Neural cell (in vitro differentiated cells): ENCODE results near the gene CFAP161. TPM values are rescaled to one million over a fixed set of nuclear protein-coding genes. Genes with fewer than 3 reads are reported as not detected.

Source experiments
- H2AFZ ChIP-seq: fragments of 200-600, 300-800 bp; sonication (generic), shearing (Covaris generic); 2 replicates; pipeline ENCODE4 v1.6.0; 2014; ENCODE audit warnings: low read depth, mild to moderate bottlenecking, antibody characterized with exemption, low read length, moderate library complexity
- H3F3A ChIP-seq: fragments of 200-600 bp; shearing (Covaris generic); 2 replicates; pipeline ENCODE4 v1.6.1; 2016; ENCODE audit warnings: mild to moderate bottlenecking, moderate library complexity, mixed read lengths, antibody characterized with exemption, low read length; ENCODE audit not compliant: insufficient read depth, poor library complexity, severe bottlenecking
- H3K27ac ChIP-seq: fragments of 200-600, 300-800 bp; sonication (generic), shearing (Covaris generic); 2 replicates; pipeline ENCODE4 v1.5.1; 2014; ENCODE audit warnings: mild to moderate bottlenecking, low read length, moderate library complexity
- H3K27me3 ChIP-seq: fragments of 300-800, 200-600 bp; sonication (generic), shearing (Covaris generic); 2 replicates; pipeline ENCODE4 v1.6.0; 2014; ENCODE audit warnings: mild to moderate bottlenecking, low read depth, low read length, moderate library complexity; ENCODE audit not compliant: insufficient read depth
- H3K36me3 ChIP-seq: fragments of 300-800, 200-600 bp; sonication (generic), shearing (Covaris generic); 2 replicates; pipeline ENCODE4 v1.5.1; 2014; ENCODE audit warnings: mild to moderate bottlenecking, antibody characterized with exemption, low read length, moderate library complexity; ENCODE audit not compliant: insufficient read depth
- H3K4me2 ChIP-seq: fragments of 300-800, 200-600 bp; sonication (generic), shearing (Covaris generic); 2 replicates; pipeline ENCODE4 v1.6.0; 2014; ENCODE audit warnings: mild to moderate bottlenecking, low read length
- H3K4me3 ChIP-seq: fragments of 300-800, 200-600 bp; sonication (generic), shearing (Covaris generic); 2 replicates; pipeline ENCODE4 v1.5.1; 2014; ENCODE audit warnings: mild to moderate bottlenecking, low read length, moderate library complexity
- H3K79me2 ChIP-seq: fragments of 200-600 bp; shearing (Covaris generic); replicated peaks from 2 replicates; pipeline ENCODE4 v1.6.0; 2014; ENCODE audit warnings: mild to moderate bottlenecking, low read length, moderate library complexity; ENCODE audit not compliant: insufficient read depth
- H3K9ac ChIP-seq: fragments of 300-800, 200-600 bp; sonication (generic), shearing (Covaris generic); 2 replicates; pipeline ENCODE4 v1.6.1; 2016; ENCODE audit warnings: mild to moderate bottlenecking, low read length, mixed read lengths
- H3K9me2 ChIP-seq: fragments of 200-600 bp; shearing (Covaris generic); 2 replicates; pipeline ENCODE4 v1.6.1; 2016; ENCODE audit warnings: mild to moderate bottlenecking, low read length, mixed read lengths; ENCODE audit not compliant: insufficient read depth
- H3K9me3 ChIP-seq: fragments of 200-600, 300-800 bp; sonication (generic), shearing (Covaris generic); 2 replicates; pipeline ENCODE4 v1.6.1; 2016; ENCODE audit warnings: mild to moderate bottlenecking, mixed run types, low read length, moderate library complexity, mixed read lengths
- H4K20me1 ChIP-seq: fragments of 200-600 bp; shearing (Covaris generic); 2 replicates; pipeline ENCODE4 v1.6.1; 2016; ENCODE audit warnings: mild to moderate bottlenecking, mixed run types; ENCODE audit not compliant: insufficient read depth
- EP300 ChIP-seq: fragments of 450-650 bp; conservative IDR thresholded peaks from 2 replicates; pipeline ENCODE4 v1.6.1; 2014; ENCODE audit warnings: antibody characterized with exemption, mild to moderate bottlenecking, moderate library complexity; ENCODE audit not compliant: poor library complexity, severe bottlenecking
- EZH2 ChIP-seq: fragments of 200-600, 300-800 bp; shearing (Covaris generic), sonication (generic); IDR thresholded peaks from 2 replicates; pipeline ENCODE4 v1.6.1; 2014; ENCODE audit warnings: antibody characterized with exemption, low read length, borderline replicate concordance, mild to moderate bottlenecking; ENCODE audit not compliant: insufficient read depth, poor library complexity, severe bottlenecking
- MXI1 ChIP-seq: fragments of 450-650 bp; conservative IDR thresholded peaks from 2 replicates; pipeline ENCODE4 v1.6.1; 2014; ENCODE audit warnings: antibody characterized with exemption, mild to moderate bottlenecking; ENCODE audit not compliant: poor library complexity, severe bottlenecking
- POLR2AphosphoS5 ChIP-seq: IDR thresholded peaks from 2 replicates; pipeline ENCODE4 v1.6.1; 2012
- RAD21 ChIP-seq: fragments of 450-650 bp; conservative IDR thresholded peaks from 2 replicates; pipeline ENCODE4 v1.6.1; 2014; ENCODE audit warnings: antibody characterized with exemption, mild to moderate bottlenecking, moderate library complexity
- SMC3 ChIP-seq: fragments of 450-650 bp; conservative IDR thresholded peaks from 2 replicates; pipeline ENCODE4 v1.6.1; 2014; ENCODE audit warnings: antibody characterized with exemption, mild to moderate bottlenecking, moderate library complexity; ENCODE audit not compliant: poor library complexity
- TAF1 ChIP-seq: IDR thresholded peaks from 2 replicates; pipeline ENCODE4 v1.6.1; 2012; ENCODE audit warnings: low read depth
- polyA plus RNA-seq: library from polyadenylated mRNA; depleted of rRNA; stranded (reverse); fragments of >200 nt; gene quantifications from 2 replicates; pipeline ENCODE4 v1.2.3, GENCODE V29; 2014
- TF ChIP-seq, protein P1 (sequence below): fragments of 450-650 bp; IDR thresholded peaks from 2 replicates; pipeline ENCODE4 v1.5.1; 2014; ENCODE audit warnings: antibody characterized with exemption, mild to moderate bottlenecking, moderate library complexity; ENCODE audit not compliant: poor library complexity, severe bottlenecking
- TF ChIP-seq, protein P2 (sequence below): IDR thresholded peaks from 2 replicates; pipeline ENCODE4 v1.6.1; 2012; ENCODE audit warnings: borderline replicate concordance

CFAP161 gene
- polyA plus RNA-seq, 1 donor from 2014 or later = not detected

DNA sequence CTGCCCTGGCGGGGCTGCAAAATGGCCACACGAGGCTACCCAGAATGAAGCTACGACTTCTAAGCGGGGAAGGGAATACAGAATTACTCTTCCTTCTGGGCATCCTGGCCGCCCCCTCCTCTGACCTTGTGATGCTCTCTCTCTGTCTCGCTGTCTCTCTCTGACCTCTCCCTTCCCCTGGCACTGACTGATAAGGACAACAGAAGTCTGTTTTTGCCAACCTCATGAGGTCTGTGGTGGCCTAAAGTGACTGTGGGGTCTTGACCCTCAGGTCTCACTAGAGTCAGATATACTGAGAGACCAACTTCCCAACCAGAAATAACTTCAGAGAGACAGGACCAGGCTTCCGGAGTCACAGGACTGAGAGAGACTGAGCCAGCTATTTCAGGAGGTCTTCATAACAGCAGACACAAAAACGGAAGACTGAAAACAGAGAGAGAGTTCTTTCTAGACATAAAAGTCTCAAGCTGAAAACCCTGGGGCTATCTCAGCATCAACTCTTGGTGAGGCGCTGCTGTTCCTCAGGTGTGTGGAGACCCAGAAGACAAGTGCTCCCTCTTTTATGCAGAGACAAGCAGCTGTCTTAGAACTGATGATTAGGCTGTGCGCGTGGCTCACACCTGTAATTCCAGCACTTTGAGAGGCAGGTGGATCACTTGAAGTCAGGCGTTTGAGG, 38.2 kb upstream of the CFAP161 start:
- Histone ChIP-seq H3K27me3 (no peaks in the 10 kb centered on the region), H3K9ac (no peak overlapping the region), H3K4me2 (no peak overlapping the region), H2AFZ (no peak overlapping the region), H3K79me2 (no peaks in the 10 kb centered on the region), H3F3A (no peaks in the 10 kb centered on the region), H3K4me3 (no peak overlapping the region), H3K9me3 (no peaks in the 10 kb centered on the region), H4K20me1 (no peaks in the 10 kb centered on the region), H3K36me3 (no peaks in the 10 kb centered on the region), H3K27ac (no peak overlapping the region), H3K9me2 (no peaks in the 10 kb centered on the region)
- TF ChIP-seq TAF1 (no peak), RAD21 (no peak), EZH2 (no peak)
- TF ChIP-seq, protein P1, sequence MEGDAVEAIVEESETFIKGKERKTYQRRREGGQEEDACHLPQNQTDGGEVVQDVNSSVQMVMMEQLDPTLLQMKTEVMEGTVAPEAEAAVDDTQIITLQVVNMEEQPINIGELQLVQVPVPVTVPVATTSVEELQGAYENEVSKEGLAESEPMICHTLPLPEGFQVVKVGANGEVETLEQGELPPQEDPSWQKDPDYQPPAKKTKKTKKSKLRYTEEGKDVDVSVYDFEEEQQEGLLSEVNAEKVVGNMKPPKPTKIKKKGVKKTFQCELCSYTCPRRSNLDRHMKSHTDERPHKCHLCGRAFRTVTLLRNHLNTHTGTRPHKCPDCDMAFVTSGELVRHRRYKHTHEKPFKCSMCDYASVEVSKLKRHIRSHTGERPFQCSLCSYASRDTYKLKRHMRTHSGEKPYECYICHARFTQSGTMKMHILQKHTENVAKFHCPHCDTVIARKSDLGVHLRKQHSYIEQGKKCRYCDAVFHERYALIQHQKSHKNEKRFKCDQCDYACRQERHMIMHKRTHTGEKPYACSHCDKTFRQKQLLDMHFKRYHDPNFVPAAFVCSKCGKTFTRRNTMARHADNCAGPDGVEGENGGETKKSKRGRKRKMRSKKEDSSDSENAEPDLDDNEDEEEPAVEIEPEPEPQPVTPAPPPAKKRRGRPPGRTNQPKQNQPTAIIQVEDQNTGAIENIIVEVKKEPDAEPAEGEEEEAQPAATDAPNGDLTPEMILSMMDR = no peak
- TF ChIP-seq, protein P2, sequence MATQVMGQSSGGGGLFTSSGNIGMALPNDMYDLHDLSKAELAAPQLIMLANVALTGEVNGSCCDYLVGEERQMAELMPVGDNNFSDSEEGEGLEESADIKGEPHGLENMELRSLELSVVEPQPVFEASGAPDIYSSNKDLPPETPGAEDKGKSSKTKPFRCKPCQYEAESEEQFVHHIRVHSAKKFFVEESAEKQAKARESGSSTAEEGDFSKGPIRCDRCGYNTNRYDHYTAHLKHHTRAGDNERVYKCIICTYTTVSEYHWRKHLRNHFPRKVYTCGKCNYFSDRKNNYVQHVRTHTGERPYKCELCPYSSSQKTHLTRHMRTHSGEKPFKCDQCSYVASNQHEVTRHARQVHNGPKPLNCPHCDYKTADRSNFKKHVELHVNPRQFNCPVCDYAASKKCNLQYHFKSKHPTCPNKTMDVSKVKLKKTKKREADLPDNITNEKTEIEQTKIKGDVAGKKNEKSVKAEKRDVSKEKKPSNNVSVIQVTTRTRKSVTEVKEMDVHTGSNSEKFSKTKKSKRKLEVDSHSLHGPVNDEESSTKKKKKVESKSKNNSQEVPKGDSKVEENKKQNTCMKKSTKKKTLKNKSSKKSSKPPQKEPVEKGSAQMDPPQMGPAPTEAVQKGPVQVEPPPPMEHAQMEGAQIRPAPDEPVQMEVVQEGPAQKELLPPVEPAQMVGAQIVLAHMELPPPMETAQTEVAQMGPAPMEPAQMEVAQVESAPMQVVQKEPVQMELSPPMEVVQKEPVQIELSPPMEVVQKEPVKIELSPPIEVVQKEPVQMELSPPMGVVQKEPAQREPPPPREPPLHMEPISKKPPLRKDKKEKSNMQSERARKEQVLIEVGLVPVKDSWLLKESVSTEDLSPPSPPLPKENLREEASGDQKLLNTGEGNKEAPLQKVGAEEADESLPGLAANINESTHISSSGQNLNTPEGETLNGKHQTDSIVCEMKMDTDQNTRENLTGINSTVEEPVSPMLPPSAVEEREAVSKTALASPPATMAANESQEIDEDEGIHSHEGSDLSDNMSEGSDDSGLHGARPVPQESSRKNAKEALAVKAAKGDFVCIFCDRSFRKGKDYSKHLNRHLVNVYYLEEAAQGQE = no peak

DNA sequence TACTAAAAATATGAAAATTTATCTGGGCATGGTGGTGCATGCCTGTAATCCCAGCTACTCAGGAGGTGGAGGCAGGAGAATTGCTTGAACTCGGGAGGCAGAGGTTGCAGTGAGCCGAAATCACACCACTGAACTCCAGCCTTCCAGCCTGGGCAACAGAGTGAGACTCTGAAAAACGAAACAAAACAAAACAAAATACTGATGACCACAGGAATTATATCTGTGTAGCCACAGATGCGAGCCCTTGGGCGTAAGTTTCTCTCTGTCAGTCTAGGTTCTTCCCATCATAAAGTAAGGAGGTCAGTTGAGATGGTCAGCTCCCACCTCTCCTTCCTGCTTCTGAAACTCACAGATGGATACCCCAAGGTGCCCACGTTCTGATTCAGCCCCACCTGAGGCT, 37.7 kb upstream of the CFAP161 start:
- H3K36me3 ChIP-seq = no peaks in the 10 kb centered on the region
- H3K27me3 ChIP-seq = no peaks in the 10 kb centered on the region
- no peak overlapping the region for H3K4me2 ChIP-seq
- H4K20me1 ChIP-seq = no peaks in the 10 kb centered on the region
- no peak overlapping the region for H3K9ac ChIP-seq
- H3K4me3 ChIP-seq = no peak overlapping the region
- H2AFZ ChIP-seq = no peak overlapping the region
- TF ChIP-seq TAF1 (no peak), POLR2AphosphoS5 (no peak), EZH2 (no peak), MXI1 (no peak), SMC3 (no peak), RAD21 (no peak), EP300 (no peak)
- TF ChIP-seq, protein P2 = no peak
- TF ChIP-seq, protein P1 = no peak
- H3F3A ChIP-seq = no peaks in the 10 kb centered on the region
- no peaks in the 10 kb centered on the region for H3K9me3 ChIP-seq
- no peaks in the 10 kb centered on the region for H3K9me2 ChIP-seq
- no peak overlapping the region for H3K27ac ChIP-seq
- H3K79me2 ChIP-seq = no peaks in the 10 kb centered on the region
